Right lobe of liver (tissue), 6 donors: ENCODE measurements around the gene CACNG4. TPM values are rescaled to one million over a fixed set of nuclear protein-coding genes. Genes with fewer than 3 reads are reported as not detected.

Source experiments
- ATAC-seq, 4 donors: fragments of 200-7000 bp; cut with Tn5 transposase; one replicate each; pipeline ENCODE4 v1.9.1; 2020; ENCODE audit warnings: mild to moderate bottlenecking in 4 of 4, moderate library complexity in 4 of 4
- DNase-seq, 3 donors: peaks; one replicate each; pipeline ENCODE4 v3.0.0-alpha.2; 2020
- H3K27ac ChIP-seq, 3 donors: fragments of 200-600 bp; one replicate each; pipeline ENCODE4 v1.8.0; 2022
- H3K27me3 ChIP-seq, 2 donors: fragments of 200-600 bp; one replicate each; pipeline ENCODE4 v1.8.0; 2022
- H3K36me3 ChIP-seq, 4 donors: fragments of 200-600 bp; sonication (generic) in 1 of 4; one replicate each; pipeline versions ENCODE4 v1.5.1 to v1.8.0; 2017 to 2022; ENCODE audit warnings: control low read depth in 1 of 4
- H3K4me1 ChIP-seq, 4 donors: fragments of 200-600 bp; sonication (generic) in 1 of 4; one replicate each; pipeline versions ENCODE4 v1.5.1 to v1.8.0; 2017 to 2022; ENCODE audit warnings: control low read depth in 1 of 4
- H3K4me3 ChIP-seq, 3 donors: fragments of 200-600 bp; one replicate each; pipeline ENCODE4 v1.8.0; 2022
- H3K9me3 ChIP-seq, 4 donors: fragments of 200-600 bp; sonication (generic) in 1 of 4; one replicate each; pipeline versions ENCODE4 v1.5.1 to v1.8.0; 2017 to 2022; ENCODE audit warnings: control low read depth in 1 of 4
- CTCF ChIP-seq, 4 donors: fragments of 200-600 bp in 3 of 4; fragments of 450-650 bp in 1 of 4; IDR thresholded peaks; one replicate each; pipeline versions ENCODE4 v1.5.1 to v1.8.0; 2016 to 2022; ENCODE audit warnings: antibody characterized with exemption in 4 of 4, mild to moderate bottlenecking in 2 of 4
- POLR2A ChIP-seq: fragments of 450-650 bp; IDR thresholded peaks from one replicate; pipeline ENCODE4 v1.6.1; 2017; ENCODE audit warnings: antibody characterized with exemption, mild to moderate bottlenecking
- WGBS: methylation state at CpG from one replicate; pipeline ENCODE4 v1.1.6; 2018; ENCODE audit warnings: low coverage, low lambda C conversion rate; ENCODE audit not compliant: insufficient coverage; ENCODE audit errors: missing lambda C conversion rate; 5-methylcytosine and 5-hydroxymethylcytosine counted together
- intact Hi-C, 2 donors: fragments of 100-400 bp; cut with DNase I; formaldehyde crosslinking; loops; one replicate each; pipeline versions ENCODE4 v1.11.2 to v1.14.1; 2022
- total RNA-seq, 6 experiments: library from RNA; depleted of rRNA in 2 of 6; stranded (reverse); fragments of >200 nt in 2 of 6; fragmentation: NEBNext Ultra II Directional in 3 of 6; extraction: Animal tissue kit (Norgen Biotek cat#: 25700) in 3 of 6; gene quantifications; one replicate each; pipeline versions ENCODE4 v1.1.0 to v1.2.4, GENCODE V29; 2016 to 2023
- donor health status: DM: no; HTN: yes; CAD: no.
- donor health status: DM: no; HTN: no; CAD: no.
- donor health status: DM: no; HTN: no; CAD: no.
- donor health status: DM: no; HTN: yes; CAD: no.
- donor health status: DM: no; HTN: yes; CAD: no.

Gene CACNG4
- total RNA-seq, 6 experiments from 2014 or later, result not detected

DNA sequence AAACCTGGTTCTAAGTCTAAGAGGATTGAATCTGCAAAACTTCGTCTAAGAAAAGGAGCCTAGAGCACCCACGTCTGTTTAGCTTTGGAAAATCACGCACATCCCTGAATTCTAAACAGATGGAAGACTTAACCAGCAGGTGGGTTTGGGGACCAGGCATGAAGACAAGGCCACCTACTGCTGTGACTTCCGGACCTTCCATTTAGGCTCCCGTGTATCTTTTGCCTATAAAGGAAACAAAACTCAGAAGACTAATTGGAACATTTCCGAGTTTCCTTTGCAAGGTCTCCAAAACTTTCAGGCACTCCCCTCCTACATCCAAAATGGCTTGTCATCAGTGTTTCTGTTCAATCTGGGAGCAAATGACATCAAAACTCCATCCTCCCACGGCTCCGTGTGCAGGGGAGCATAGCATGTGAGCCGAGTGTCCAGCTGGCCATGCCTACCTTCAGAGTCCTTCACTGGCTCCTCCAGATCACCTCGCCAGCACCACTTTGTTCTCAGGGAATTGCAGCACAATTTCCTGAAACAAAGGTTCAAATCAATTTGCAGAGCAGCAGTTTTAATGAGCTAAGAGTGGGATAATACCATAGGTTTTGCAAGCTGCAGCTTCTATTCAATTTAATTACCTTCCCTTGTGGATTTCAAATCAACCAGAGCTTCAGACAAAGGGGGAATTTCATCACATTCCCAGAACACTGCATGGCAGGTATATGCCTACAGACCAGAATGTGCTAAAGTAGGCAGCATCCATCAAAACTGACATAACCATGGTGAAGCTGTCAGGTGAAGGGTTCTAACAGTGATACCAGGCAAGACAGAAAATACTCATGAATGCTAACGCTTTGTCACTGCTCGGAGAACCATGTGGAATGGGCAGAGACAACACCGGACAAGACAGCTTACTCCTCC is 103.3 kb downstream of the CACNG4 start:
- intact Hi-C loops, result no loop called here
- Histone ChIP-seq H3K4me1 (peaks cover 0 to 15% (median 4%) of the 10 kb centered on the region in 4 donors), H3K9me3 (no peaks in the 10 kb centered on the region), H3K4me3 (no peak overlapping the region), H3K27me3 (no peaks in the 10 kb centered on the region), H3K27ac (no peak overlapping the region), H3K36me3 (no peaks in the 10 kb centered on the region)
- no peak for TF ChIP-seq CTCF (IDR thresholded peaks at IDR 0.05)
- TF ChIP-seq POLR2A, result no peak
- DNase-seq (no peak), ATAC-seq (no peak)
- WGBS, result 94% methylated on average over 8 of the region's 13 CpGs

DNA sequence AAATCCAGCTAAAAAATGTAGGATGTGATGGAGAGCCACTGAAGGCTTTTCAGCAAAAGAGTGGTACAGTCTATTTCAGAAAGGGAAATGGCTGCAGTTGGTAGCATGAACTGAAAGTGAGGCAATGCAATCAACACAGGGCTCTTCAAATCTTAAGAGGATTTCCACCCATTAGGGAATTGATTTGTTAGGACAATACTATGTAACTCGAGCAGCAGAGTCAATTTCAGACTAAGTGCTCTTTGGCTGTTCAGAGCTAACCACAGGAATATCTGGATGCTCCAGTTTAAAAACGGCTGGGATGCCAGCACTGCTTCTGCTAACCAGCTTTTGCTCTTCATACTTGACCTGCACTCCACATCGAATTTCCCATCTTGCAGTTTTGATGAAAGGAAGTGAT is 104.5 kb downstream of the CACNG4 start:
- intact Hi-C loops, result no loop called here

DNA sequence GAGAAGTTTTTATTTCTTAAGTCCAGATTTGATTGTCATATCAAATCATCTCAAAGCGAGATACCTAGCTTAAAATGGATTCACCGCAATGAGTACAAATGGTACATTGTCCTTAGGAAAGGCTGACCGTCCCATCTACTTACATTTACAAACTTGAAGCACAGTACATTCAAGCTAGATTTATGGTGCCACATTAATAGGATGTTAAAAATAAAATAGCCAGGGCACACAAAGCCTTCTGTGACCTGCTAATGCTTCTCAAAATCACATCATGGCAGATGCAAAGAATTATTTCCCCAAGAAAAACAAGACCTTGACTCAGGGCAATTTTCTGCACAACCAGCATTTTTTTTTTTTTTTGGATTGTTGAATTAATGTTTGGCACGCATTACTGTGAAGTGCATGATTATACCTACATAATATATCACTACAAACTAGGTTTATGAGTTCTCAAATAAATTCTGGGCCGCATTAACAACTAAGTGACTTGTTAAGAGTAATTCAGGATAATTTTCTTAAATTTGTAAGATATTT is 105.2 kb downstream of the CACNG4 start:
- 96% methylated on average over 2 of the region's 5 CpGs for WGBS
- TF ChIP-seq CTCF (IDR thresholded peaks at IDR 0.05), result no peak
- TF ChIP-seq POLR2A, result no peak
- DNase-seq (no peak), ATAC-seq (no peak)
- Histone ChIP-seq H3K36me3 (no peaks in the 10 kb centered on the region), H3K9me3 (no peaks in the 10 kb centered on the region), H3K27me3 (no peaks in the 10 kb centered on the region), H3K4me3 (no peak overlapping the region), H3K27ac (no peak overlapping the region), H3K4me1 (peaks cover 0 to 33% (median 7%) of the 10 kb centered on the region in 4 donors)
- intact Hi-C loops, result no loop called here

More for the DNA sequence above, 104.5 kb downstream of the CACNG4 start:
- Histone ChIP-seq H3K4me1 (peaks cover 0 to 27% (median 7%) of the 10 kb centered on the region in 4 donors), H3K27me3 (no peaks in the 10 kb centered on the region), H3K9me3 (no peaks in the 10 kb centered on the region), H3K27ac (no peak overlapping the region), H3K36me3 (no peaks in the 10 kb centered on the region), H3K4me3 (no peak overlapping the region)
- TF ChIP-seq POLR2A (no peak), CTCF (IDR thresholded peaks at IDR 0.05) (no peak)
- DNase-seq, result no peak
- ATAC-seq, result no peak
- 58% methylated on average over 3 of the region's 3 CpGs for WGBS

DNA sequence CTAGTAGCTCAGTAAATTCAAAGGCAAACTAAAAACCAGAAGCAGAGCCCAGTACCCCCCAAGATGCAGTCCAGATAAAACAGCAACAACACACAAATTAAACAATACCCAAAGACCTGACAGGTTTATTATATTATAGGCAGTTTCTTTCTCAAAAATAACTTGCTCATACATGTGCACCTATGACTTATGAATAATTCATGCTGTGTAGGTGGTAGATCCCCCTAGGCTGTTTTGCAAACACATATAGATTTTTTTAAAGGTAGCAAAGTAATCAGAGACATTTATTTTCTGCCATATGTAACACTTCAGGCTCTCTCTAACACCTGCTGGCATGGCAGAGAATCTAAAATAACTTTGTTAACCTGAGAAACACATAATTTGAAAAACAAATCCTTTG is 107.1 kb downstream of the CACNG4 start:
- no peak overlapping the region for H3K27ac ChIP-seq
- DNase-seq (no peak), ATAC-seq (no peak)
- TF ChIP-seq CTCF (IDR thresholded peaks at IDR 0.05) (no peak), POLR2A (no peak)
- intact Hi-C loops, result no loop called here
- H3K9me3 ChIP-seq, result no peaks in the 10 kb centered on the region
- H3K27me3 ChIP-seq, result no peaks in the 10 kb centered on the region
- peaks cover 0 to 46% (median 13%) of the 10 kb centered on the region in 4 donors for H3K4me1 ChIP-seq
- H3K36me3 ChIP-seq, result no peaks in the 10 kb centered on the region
- no peak overlapping the region for H3K4me3 ChIP-seq
